ENCODE measurements around the gene USF2.

USF2 gene

GRCh38 chr19:35279374-35279773, 10.6 kb downstream of the USF2 start:
- TF ChIP-seq GATA3 (IDR thresholded peaks at IDR 0.05; ENCODE audit: low read depth, low read length), result no peak
- no peak for TF ChIP-seq GATA2 (IDR thresholded peaks at IDR 0.05; ENCODE audit: low read depth, low read length)

GRCh38 chr19:35279985-35280821, 11.4 kb downstream of the USF2 start:
- TF ChIP-seq GATA3 (IDR thresholded peaks at IDR 0.05; ENCODE audit: low read depth, low read length), result no peak
- TF ChIP-seq GATA2 (IDR thresholded peaks at IDR 0.05; ENCODE audit: low read depth, low read length), result no peak

GRCh38 chr19:35281303-35281702, 12.5 kb downstream of the USF2 start:
- TF ChIP-seq GATA3 (IDR thresholded peaks at IDR 0.05; ENCODE audit: low read depth, low read length), result no peak
- TF ChIP-seq GATA2 (IDR thresholded peaks at IDR 0.05; ENCODE audit: low read depth, low read length), result no peak

GRCh38 chr19:35284153-35285094, 15.7 kb downstream of the USF2 start:
- TF ChIP-seq GATA2 (IDR thresholded peaks at IDR 0.05; ENCODE audit: low read depth, low read length) (no peak), GATA3 (IDR thresholded peaks at IDR 0.05; ENCODE audit: low read depth, low read length) (no peak)

- TF ChIP-seq GATA3 (IDR thresholded peaks at IDR 0.05; ENCODE audit: low read depth, low read length) (no peak), GATA2 (IDR thresholded peaks at IDR 0.05; ENCODE audit: low read depth, low read length) (no peak)
Observed at GRCh38 chr19:35285095-35285449, 16.3 kb downstream of the USF2 start.

- no peak for TF ChIP-seq GATA3 (IDR thresholded peaks at IDR 0.05; ENCODE audit: low read depth, low read length)
- TF ChIP-seq GATA2 (IDR thresholded peaks at IDR 0.05; ENCODE audit: low read depth, low read length), result no peak
Observed at GRCh38 chr19:35287713-35288112, 19.0 kb downstream of the USF2 start.

- TF ChIP-seq GATA3 (IDR thresholded peaks at IDR 0.05; ENCODE audit: low read depth, low read length) (no peak), GATA2 (IDR thresholded peaks at IDR 0.05; ENCODE audit: low read depth, low read length) (no peak)
Observed at GRCh38 chr19:35288331-35288730, 19.6 kb downstream of the USF2 start.

- TF ChIP-seq GATA3 (IDR thresholded peaks at IDR 0.05; ENCODE audit: low read depth, low read length) (no peak), GATA2 (IDR thresholded peaks at IDR 0.05; ENCODE audit: low read depth, low read length) (no peak)
Observed at GRCh38 chr19:35288906-35289305, 20.1 kb downstream of the USF2 start.

GRCh38 chr19:35290381-35291127, 21.8 kb downstream of the USF2 start:
- TF ChIP-seq GATA2 (IDR thresholded peaks at IDR 0.05; ENCODE audit: low read depth, low read length), result no peak
- no peak for TF ChIP-seq GATA3 (IDR thresholded peaks at IDR 0.05; ENCODE audit: low read depth, low read length)

- no peak for TF ChIP-seq GATA2 (IDR thresholded peaks at IDR 0.05; ENCODE audit: low read depth, low read length)
Observed at GRCh38 chr19:35291259-35291658, 22.5 kb downstream of the USF2 start.

- no peak for TF ChIP-seq GATA2 (IDR thresholded peaks at IDR 0.05; ENCODE audit: low read depth, low read length)
- no peak for TF ChIP-seq GATA3 (IDR thresholded peaks at IDR 0.05; ENCODE audit: low read depth, low read length)
Observed at GRCh38 chr19:35291916-35292315, 23.2 kb downstream of the USF2 start, which contains the start of gene MAG. Gene MAG (plus strand): TSS chr19:35292161. CDS start chr19:35295409, 3,248 bp downstream.

GRCh38 chr19:35292421-35293362, 23.9 kb downstream of the USF2 start:
- TF ChIP-seq GATA2 (IDR thresholded peaks at IDR 0.05; ENCODE audit: low read depth, low read length), result no peak
- TF ChIP-seq GATA3 (IDR thresholded peaks at IDR 0.05; ENCODE audit: low read depth, low read length), result no peak

GRCh38 chr19:35293363-35293739, 24.6 kb downstream of the USF2 start:
- TF ChIP-seq GATA2 (IDR thresholded peaks at IDR 0.05; ENCODE audit: low read depth, low read length), result no peak
- TF ChIP-seq GATA3 (IDR thresholded peaks at IDR 0.05; ENCODE audit: low read depth, low read length), result no peak
